ENCODE measurements around the gene CLCA4. TPM values are rescaled to one million over a fixed set of nuclear protein-coding genes. Genes with fewer than 3 reads are reported as not detected.

The CLCA4 gene
- total RNA-seq, 1 donor from 2014 or later: 0.07 TPM

- DNase-seq (ENCODE audit: low spot score in 2 of 2, unreplicated experiment in 2 of 2): no peak
Observed at GRCh38 chr1:86507935-86508582, 38.8 kb upstream of the CLCA4 start.

GRCh38 chr1:86508583-86508969 is 38.3 kb upstream of the CLCA4 start:
- Mint-ChIP-seq H3K27me3 (ENCODE audit: low read depth) (no peaks in the 10 kb centered on the region), H3K36me3 (no peaks in the 10 kb centered on the region), H3K4me3 (no peak overlapping the region), H3K27ac (no peak overlapping the region), H3K4me1 (peaks cover 21% of the 10 kb centered on the region), H3K9me3 (no peaks in the 10 kb centered on the region)
- DNase-seq (ENCODE audit: low spot score in 2 of 2, unreplicated experiment in 2 of 2): no peak
- no peak for TF ChIP-seq CTCF (IDR thresholded peaks at IDR 0.05; ENCODE audit: unreplicated experiment)

More at GRCh38 chr1:86507935-86508582, 38.8 kb upstream of the CLCA4 start:
- no peaks in the 10 kb centered on the region for H3K27me3 Mint-ChIP-seq (ENCODE audit: low read depth)
- H3K9me3 Mint-ChIP-seq: no peaks in the 10 kb centered on the region
- no peak overlapping the region for H3K27ac Mint-ChIP-seq
- no peaks in the 10 kb centered on the region for H3K36me3 Mint-ChIP-seq
- H3K4me1 Mint-ChIP-seq: peaks cover 27% of the 10 kb centered on the region
- TF ChIP-seq CTCF (IDR thresholded peaks at IDR 0.05; ENCODE audit: unreplicated experiment): peak; percentile 51
- no peak overlapping the region for H3K4me3 Mint-ChIP-seq

GRCh38 chr1:86515597-86515996 is 31.3 kb upstream of the CLCA4 start:
- H3K36me3 Mint-ChIP-seq: no peaks in the 10 kb centered on the region
- DNase-seq (ENCODE audit: low spot score in 2 of 2, unreplicated experiment in 2 of 2): no peak
- no peaks in the 10 kb centered on the region for H3K27me3 Mint-ChIP-seq (ENCODE audit: low read depth)
- H3K4me3 Mint-ChIP-seq: no peak overlapping the region
- peaks cover 7% of the 10 kb centered on the region for H3K9me3 Mint-ChIP-seq
- peaks cover 13% of the 10 kb centered on the region for H3K4me1 Mint-ChIP-seq
- H3K27ac Mint-ChIP-seq: no peak overlapping the region
- no peak for TF ChIP-seq CTCF (IDR thresholded peaks at IDR 0.05; ENCODE audit: unreplicated experiment)

- no peak for DNase-seq (ENCODE audit: low spot score in 2 of 2, unreplicated experiment in 2 of 2)
- peaks cover 7% of the 10 kb centered on the region for H3K9me3 Mint-ChIP-seq
- H3K27ac Mint-ChIP-seq: no peak overlapping the region
- no peak overlapping the region for H3K4me3 Mint-ChIP-seq
- H3K36me3 Mint-ChIP-seq: no peaks in the 10 kb centered on the region
- H3K27me3 Mint-ChIP-seq (ENCODE audit: low read depth): no peaks in the 10 kb centered on the region
- H3K4me1 Mint-ChIP-seq: peaks cover 13% of the 10 kb centered on the region
- no peak for TF ChIP-seq CTCF (IDR thresholded peaks at IDR 0.05; ENCODE audit: unreplicated experiment)
Observed at GRCh38 chr1:86516335-86516734, 30.5 kb upstream of the CLCA4 start.

- no peak for DNase-seq (ENCODE audit: low spot score in 2 of 2, unreplicated experiment in 2 of 2)
- no peak for TF ChIP-seq CTCF (IDR thresholded peaks at IDR 0.05; ENCODE audit: unreplicated experiment)
- Mint-ChIP-seq H3K4me3 (no peak overlapping the region), H3K9me3 (peaks cover 7% of the 10 kb centered on the region), H3K27ac (peak overlapping the region; percentile 48), H3K27me3 (ENCODE audit: low read depth) (no peaks in the 10 kb centered on the region), H3K4me1 (peaks cover 13% of the 10 kb centered on the region), H3K36me3 (no peaks in the 10 kb centered on the region)
Observed at GRCh38 chr1:86517336-86517735, 29.5 kb upstream of the CLCA4 start.
